Activated CD4-positive, alpha-beta T cell treated with anti-CD3 and anti-CD28 coated beads for 4 hours (primary cell): ENCODE measurements around the gene EXD3.
A peak's percentile ranks its signal among the peaks of the same experiment; 100 is the strongest.

ENCODE experiments used
- DNase-seq, 2 donors: peaks; one replicate each; pipeline ENCODE4 v3.0.0-alpha.2; 2020

EXD3 gene

DNA sequence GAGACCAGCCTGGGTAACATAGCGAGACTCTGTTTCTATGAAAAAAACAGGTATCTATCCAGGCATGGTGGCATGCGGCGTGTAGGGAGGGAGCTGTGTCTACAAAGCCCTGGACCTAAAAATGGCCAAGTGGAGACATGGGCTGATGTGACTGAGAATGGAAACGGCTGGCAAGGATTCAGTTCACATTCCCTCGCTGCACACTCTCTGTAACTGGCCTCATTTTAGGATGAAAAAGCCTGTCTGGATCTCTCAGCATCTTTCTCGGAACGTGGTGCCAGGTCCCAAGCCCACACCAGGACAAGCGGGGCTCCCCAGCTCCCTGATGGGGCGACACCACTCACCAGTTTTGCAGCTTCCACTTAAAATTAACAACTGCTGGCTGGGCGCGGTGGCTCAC lies 13.4 kb downstream of the EXD3 start:
- DNase-seq = no peak

- DNase-seq = no peak
Observed at GRCh38 chr9:137408651-137409405, 14.1 kb downstream of the EXD3 start.

- no peak for DNase-seq
Observed at GRCh38 chr9:137407590-137408300, 15.2 kb downstream of the EXD3 start.

- peak; percentile 60 to 64 for DNase-seq
Observed at GRCh38 chr9:137406876-137407589, 15.9 kb downstream of the EXD3 start.

DNA sequence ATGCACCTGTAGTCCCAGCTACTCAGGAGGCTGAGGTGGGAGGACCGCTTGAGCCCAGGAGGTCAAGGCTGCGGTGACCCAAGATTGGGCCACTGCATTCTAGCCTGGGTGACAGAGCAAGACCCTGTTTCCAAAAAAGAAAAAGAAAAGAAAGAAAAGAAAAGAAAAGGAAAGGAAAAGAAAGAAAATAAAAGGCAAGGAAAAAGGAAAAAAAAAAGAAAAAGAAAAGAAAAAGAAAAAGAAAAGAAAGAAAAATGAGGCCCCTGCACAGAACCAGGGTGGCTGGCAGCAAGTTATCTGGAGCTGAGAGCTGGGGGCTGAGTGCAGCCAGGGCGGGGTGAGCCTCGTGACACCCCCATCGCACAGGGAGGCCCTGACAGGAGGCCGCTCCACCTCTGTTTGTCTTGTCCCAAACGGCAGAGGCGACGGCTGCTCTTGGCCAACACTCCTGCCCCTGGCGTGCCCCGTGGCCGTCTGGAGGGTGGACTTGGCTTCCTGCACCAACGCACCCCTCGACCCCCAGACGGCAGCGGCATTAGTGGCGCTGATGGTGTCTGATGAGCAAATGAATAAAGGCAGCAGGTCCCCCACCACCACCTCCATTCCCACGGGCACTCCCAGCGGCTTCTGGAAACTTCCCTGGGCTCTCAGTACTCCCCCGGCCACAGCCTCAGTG lies 16.7 kb downstream of the EXD3 start:
- no peak for DNase-seq

DNA sequence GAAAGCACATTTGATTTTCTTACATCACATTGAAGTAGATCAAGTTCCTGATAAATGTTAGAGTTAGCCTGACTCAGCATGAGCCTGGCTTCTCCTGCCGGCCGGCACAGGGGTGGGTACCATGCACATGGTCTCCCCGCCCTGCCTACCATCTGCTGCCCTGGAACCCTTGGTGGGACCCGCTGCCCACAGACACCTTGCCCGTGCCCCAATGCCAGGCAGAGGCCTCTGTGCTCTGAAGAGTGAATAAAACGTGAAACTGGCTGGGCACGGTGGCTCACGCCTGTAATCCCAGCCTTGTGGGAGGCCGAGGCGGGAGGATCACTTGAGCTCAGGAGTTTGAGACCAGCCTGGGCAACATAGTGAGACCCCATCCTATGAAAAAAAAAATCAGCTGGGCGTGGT lies 17.3 kb downstream of the EXD3 start:
- DNase-seq = no peak

GRCh38 chr9:137404961-137405567 lies 17.9 kb downstream of the EXD3 start:
- no peak for DNase-seq

- no peak for DNase-seq
Observed at GRCh38 chr9:137403269-137403668, 19.7 kb downstream of the EXD3 start.

DNA sequence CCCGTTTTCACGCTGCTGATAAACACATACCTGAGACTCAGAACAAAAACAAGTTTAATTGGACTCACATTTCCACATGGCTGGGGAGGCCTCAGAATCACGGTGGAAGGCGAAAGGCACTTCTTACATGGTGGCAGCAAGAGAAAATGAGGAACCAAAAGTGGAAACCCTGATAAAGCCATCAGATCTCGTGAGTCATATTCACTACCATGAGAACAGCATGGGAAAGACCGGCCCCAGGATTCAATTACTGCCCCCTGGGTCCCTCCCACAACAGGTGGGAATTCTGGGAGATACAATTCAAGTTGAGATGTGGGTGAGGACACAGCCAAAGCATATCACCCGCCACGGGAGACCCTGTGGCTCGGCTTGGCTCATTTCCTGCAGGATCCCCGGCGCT lies 20.2 kb downstream of the EXD3 start:
- no peak for DNase-seq

DNA sequence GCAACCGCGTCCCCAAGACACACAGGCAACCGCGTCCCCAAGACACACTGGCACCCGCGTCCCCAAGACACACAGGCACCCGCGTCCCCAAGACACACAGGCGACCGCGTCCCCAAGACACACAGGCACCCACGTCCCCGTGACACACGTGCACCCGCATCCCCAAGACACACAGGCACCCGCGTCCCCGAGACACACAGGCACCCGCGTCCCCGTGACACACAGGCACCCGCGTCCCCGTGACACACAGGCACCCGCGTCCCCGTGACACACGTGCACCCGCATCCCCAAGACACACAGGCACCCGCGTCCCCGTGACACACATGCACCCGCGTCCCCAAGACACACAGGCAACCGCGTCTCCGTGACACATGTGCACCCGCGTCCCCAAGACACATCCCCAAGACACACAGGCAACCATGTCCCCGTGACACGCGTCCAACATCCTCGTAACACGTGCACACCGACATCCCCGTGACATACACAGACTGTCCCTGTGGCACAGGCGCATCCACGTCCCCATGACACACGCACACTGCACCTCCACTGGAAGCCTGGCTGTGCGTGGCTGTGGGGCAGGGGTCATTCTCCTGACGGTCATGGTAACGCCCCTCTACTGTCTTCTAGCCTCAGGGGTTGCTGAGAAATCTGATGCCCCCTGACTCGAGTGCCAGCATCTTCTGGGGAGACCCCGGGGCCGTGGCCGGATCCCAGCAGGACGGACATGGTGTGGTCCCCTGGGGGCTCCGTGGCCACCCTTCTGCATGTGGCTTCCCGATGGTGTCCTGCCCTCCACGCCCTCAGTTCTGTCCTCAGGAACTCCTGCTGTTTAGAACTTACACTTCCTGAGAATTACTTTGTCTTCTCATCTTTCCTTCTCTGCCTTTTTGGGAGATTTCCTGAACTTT lies 24.1 kb downstream of the EXD3 start:
- no peak for DNase-seq

GRCh38 chr9:137397675-137398423 lies 25.1 kb downstream of the EXD3 start:
- no peak for DNase-seq

GRCh38 chr9:137396634-137397367 lies 26.2 kb downstream of the EXD3 start:
- DNase-seq = no peak

DNA sequence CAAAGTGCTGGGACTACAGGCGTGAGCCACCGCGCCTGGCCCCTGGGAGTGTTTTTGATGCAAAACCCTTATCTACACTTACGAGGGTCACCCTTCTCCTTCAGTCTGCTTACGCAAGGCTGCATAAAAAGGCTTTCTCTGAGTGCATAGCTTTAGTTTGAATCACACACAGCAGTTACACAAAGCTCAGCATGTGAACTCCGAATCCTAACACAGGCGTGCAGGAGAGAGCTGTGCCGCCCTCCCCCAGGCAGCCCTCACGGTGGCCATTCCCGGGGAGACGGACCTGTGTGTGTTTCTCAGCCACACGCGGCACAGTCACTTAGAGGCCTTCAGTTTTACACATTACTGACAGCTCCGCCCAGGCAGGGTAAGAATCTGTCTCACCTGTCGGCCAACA lies 26.7 kb downstream of the EXD3 start:
- no peak for DNase-seq

GRCh38 chr9:137395666-137396010 lies 27.3 kb downstream of the EXD3 start:
- no peak for DNase-seq

DNA sequence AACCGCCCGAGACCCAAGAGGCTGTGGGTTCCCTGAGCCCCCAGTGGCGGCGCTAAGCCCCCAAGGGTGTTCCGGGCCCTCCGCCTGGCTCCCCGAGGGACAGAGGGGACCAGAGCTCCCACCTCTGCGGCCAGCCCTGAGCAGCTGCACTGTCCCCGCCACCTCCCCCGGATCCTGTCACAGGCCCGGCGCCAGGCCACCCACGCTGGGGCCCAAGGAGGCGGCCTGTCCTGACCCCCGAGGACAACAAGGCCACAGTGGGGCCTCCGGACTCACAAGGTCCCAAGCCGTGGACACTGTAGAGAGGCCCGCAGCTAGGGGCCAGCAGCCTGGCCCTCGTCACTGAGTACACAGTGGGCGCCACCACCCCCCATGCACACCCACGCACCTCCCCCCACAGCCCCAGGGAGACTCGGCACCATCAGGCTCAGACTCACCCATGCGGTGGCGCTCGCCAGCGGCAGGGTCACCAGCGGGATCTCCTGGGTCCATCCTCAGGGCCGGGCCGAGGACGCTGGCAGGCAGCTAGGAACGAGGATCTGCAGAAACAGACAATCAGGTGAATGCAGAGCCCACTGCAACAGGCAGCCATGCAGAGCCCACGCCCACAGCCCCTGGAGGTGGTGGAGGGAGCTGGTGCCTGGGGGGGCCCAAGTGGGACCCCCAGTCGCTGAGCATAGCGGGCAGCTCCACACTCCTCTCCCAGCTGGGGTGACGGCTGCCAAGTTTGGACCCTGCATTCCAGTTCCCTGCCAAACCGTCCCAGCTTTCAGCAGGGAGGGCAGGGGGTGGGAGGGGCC lies 27.9 kb downstream of the EXD3 start:
- DNase-seq = no peak

- no peak for DNase-seq
Observed at GRCh38 chr9:137393176-137394150, 29.5 kb downstream of the EXD3 start.

GRCh38 chr9:137392232-137393007 lies 30.5 kb downstream of the EXD3 start:
- DNase-seq = no peak

GRCh38 chr9:137391411-137391754 lies 31.6 kb downstream of the EXD3 start:
- DNase-seq = no peak
